HL-60 (cell line): ENCODE results near the gene NUP43.

Source experiments
- POLR2AphosphoS5 ChIP-seq: IDR thresholded peaks from 2 replicates; pipeline ENCODE4 v1.6.1; 2012; ENCODE audit warnings: low read depth
- TF ChIP-seq, protein P1 (sequence below): IDR thresholded peaks from one replicate; pipeline ENCODE4 v1.5.1; 2011; ENCODE audit warnings: low read length, control low read depth, inconsistent platforms; ENCODE audit not compliant: insufficient read depth

GRCh38 chr6:149771925-149772324, 25.6 kb upstream of the NUP43 start:
- no peak for TF ChIP-seq POLR2AphosphoS5
- TF ChIP-seq, protein P1, sequence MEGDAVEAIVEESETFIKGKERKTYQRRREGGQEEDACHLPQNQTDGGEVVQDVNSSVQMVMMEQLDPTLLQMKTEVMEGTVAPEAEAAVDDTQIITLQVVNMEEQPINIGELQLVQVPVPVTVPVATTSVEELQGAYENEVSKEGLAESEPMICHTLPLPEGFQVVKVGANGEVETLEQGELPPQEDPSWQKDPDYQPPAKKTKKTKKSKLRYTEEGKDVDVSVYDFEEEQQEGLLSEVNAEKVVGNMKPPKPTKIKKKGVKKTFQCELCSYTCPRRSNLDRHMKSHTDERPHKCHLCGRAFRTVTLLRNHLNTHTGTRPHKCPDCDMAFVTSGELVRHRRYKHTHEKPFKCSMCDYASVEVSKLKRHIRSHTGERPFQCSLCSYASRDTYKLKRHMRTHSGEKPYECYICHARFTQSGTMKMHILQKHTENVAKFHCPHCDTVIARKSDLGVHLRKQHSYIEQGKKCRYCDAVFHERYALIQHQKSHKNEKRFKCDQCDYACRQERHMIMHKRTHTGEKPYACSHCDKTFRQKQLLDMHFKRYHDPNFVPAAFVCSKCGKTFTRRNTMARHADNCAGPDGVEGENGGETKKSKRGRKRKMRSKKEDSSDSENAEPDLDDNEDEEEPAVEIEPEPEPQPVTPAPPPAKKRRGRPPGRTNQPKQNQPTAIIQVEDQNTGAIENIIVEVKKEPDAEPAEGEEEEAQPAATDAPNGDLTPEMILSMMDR: no peak
